GM12874 (cell line): ENCODE results near the gene FAM81B.

Experiments
- CTCF ChIP-seq: IDR thresholded peaks from 2 replicates; pipeline ENCODE4 v1.5.1; 2011; ENCODE audit warnings: low read depth, mild to moderate bottlenecking, control low read depth, low read length, moderate library complexity; ENCODE audit not compliant: insufficient read depth

The FAM81B gene

DNA sequence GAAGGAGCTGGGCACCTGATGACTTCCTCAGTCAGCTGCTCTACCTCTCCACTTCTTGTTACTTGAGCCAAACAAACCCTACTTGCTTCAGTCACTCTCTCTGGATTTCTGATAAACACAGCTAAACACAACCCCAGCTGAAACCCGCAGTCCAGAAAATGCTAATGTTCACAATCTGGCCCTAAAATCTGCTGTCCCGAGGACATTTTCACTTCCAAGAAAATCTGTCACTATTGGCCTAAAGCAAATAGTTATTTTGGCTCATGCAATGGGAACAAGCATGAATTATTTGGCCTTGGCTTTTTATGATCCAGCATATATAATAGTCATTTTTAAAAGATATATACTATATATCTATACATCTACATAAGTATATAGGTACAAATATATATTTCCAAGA, 19.1 kb downstream of the FAM81B start:
- TF ChIP-seq CTCF, result no peak

- TF ChIP-seq CTCF, result no peak
Observed at GRCh38 chr5:95411474-95411873, 20.3 kb downstream of the FAM81B start.

- TF ChIP-seq CTCF, result no peak
Observed at GRCh38 chr5:95414451-95414850, 23.3 kb downstream of the FAM81B start.

DNA sequence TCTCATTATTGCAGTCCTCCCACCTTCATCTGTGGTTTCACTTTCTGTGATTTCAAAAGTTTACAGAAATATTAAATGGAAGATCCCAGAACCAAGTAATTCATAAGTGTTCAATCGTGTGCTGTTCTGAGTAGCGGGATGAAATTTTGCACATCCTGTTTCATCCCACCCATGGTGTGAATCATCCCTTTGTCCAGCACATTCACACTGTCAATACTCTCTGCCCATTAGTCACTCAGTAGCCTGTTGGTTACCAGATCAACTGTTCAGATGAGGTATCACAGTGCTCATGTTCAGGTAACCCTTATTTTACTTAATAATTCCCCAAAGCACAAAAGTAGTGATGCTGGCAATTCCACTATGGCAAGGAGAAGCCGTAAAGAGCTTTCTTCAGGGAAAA, 26.8 kb downstream of the FAM81B start:
- TF ChIP-seq CTCF, result no peak

DNA sequence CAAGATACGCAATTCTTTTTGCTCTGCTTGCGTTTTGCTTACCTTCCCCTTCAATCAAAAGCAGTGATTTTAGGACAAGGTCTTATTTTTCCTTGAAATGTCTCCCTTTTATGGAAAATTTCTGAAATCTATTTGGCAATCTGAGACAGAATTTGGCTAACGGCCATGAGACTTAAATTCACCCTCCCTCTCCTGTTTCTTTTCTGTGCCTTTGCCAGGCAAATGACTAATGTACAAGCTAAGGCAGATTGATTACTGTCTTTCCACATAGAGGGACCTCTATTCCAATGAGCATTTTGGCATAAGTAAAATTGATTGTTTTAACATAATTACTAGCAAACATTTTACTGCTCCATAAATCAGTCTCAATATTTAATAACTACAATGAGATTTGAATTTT, 31.7 kb downstream of the FAM81B start:
- TF ChIP-seq CTCF, result no peak

- no peak for TF ChIP-seq CTCF
Observed at GRCh38 chr5:95424016-95424415, 32.9 kb downstream of the FAM81B start.

DNA sequence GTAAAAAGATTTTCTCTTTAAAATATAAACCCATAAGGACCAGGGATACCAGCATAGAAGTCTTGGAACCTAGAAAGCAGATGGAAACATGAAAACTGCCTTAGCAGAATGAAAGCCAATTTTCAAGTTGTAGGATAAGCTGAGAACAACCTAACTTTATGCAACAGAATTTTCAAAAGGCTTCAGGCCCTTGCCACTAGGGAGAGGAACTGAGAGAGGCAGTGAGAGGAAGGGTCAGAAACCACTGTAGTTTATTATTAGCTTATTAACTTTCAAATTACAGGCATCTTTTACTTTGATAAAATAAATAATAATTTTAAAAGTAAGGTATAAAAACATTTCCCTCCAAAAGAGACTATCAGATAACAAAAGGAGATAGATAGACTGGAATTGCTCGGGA, 33.4 kb downstream of the FAM81B start:
- TF ChIP-seq CTCF, result no peak

GRCh38 chr5:95426227-95426626, 35.1 kb downstream of the FAM81B start:
- no peak for TF ChIP-seq CTCF
